ENCODE measurements around the gene STARD5. TPM values are rescaled to one million over a fixed set of nuclear protein-coding genes. Genes with fewer than 3 reads are reported as not detected.
"Not testable (repeated sequence)": the region's sequence is repeated elsewhere in the genome, so short reads cannot be mapped to it uniquely, and the experiment has no call there.

The STARD5 gene
- total RNA-seq, 2 experiments from 2014 or later, result 4.2 TPM

GRCh38 chr15:81333363-81333762, 9.4 kb upstream of the STARD5 start:
- Mint-ChIP-seq H3K9me3 (no peaks in the 10 kb centered on the region), H3K36me3 (ENCODE audit: low read depth) (no peaks in the 10 kb centered on the region), H3K27me3 (peaks cover 1% of the 10 kb centered on the region), H3K27ac (no peak overlapping the region), H3K4me1 (no peaks in the 10 kb centered on the region), H3K4me3 (no peak overlapping the region)
- POLR2A ChIA-PET, result no interaction called here
- CTCF ChIA-PET, result interaction anchor here (0.7 to 5.2 kb wide), 4 partner anchors 22 to 67 kb away, joined by 3 to 26 read pairs (median 4); no protein-coding TSS in a partner anchor
- no peak for DNase-seq

GRCh38 chr15:81332326-81332725, 8.4 kb upstream of the STARD5 start:
- Mint-ChIP-seq H3K9me3 (no peaks in the 10 kb centered on the region), H3K4me3 (no peak overlapping the region), H3K27me3 (peaks cover 1% of the 10 kb centered on the region), H3K4me1 (no peaks in the 10 kb centered on the region), H3K36me3 (ENCODE audit: low read depth) (no peaks in the 10 kb centered on the region), H3K27ac (no peak overlapping the region)
- ChIA-PET CTCF (interaction anchor here (0.6 to 1.0 kb wide), 2 partner anchors 57 to 349 kb away, joined by 4 to 6 read pairs; no protein-coding TSS in a partner anchor), POLR2A (interaction anchor here (1.0 kb wide), 1 partner anchor 57 kb away, joined by 3 read pairs; no protein-coding TSS in a partner anchor)
- DNase-seq, result no peak

- H3K4me1 Mint-ChIP-seq, result no peaks in the 10 kb centered on the region
- no peak overlapping the region for H3K27ac Mint-ChIP-seq
- POLR2A ChIA-PET, result interaction anchor here (1.0 kb wide), 1 partner anchor 56 kb away, joined by 3 read pairs; no protein-coding TSS in a partner anchor
- H3K9me3 Mint-ChIP-seq, result no peaks in the 10 kb centered on the region
- no peak overlapping the region for H3K4me3 Mint-ChIP-seq
- H3K36me3 Mint-ChIP-seq (ENCODE audit: low read depth), result no peaks in the 10 kb centered on the region
- CTCF ChIA-PET, result interaction anchor here (1.0 kb wide), 1 partner anchor 56 kb away, joined by 6 read pairs; no protein-coding TSS in a partner anchor
- no peak for DNase-seq
- H3K27me3 Mint-ChIP-seq, result no peaks in the 10 kb centered on the region
These were observed 7.7 kb upstream of the STARD5 start for GRCh38 chr15:81331600-81331999.

DNA sequence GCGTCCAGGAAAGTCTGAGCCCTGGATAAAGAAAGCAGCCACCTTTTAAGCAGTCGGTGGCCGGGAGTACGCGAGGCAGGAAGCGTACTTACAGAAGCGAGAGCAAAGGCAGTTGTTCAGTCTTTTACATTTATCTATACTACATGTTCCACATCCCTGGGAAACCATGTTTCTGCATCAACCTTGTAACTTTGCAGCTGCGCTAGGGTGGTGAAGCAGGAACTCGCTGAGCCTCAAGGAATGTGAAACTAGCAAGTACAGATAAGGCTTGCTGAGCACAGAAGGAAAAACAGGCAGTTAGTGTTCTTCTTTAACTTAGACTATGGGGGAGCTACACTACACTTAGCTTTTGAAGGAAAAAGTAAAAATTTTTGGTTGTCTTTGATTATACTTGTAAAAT, 7.2 kb upstream of the STARD5 start:
- POLR2A ChIA-PET; CTCF ChIA-PET; H3K4me3 Mint-ChIP-seq; H3K4me1 Mint-ChIP-seq; H3K9me3 Mint-ChIP-seq; H3K36me3 Mint-ChIP-seq (ENCODE audit: low read depth); H3K27ac Mint-ChIP-seq; H3K27me3 Mint-ChIP-seq; DNase-seq: not testable (repeated sequence)

- Mint-ChIP-seq H3K4me3 (no peak overlapping the region), H3K4me1 (no peaks in the 10 kb centered on the region), H3K9me3 (no peaks in the 10 kb centered on the region), H3K27me3 (no peaks in the 10 kb centered on the region), H3K27ac (no peak overlapping the region), H3K36me3 (ENCODE audit: low read depth) (no peaks in the 10 kb centered on the region)
- no peak for DNase-seq
- ChIA-PET POLR2A (no interaction called here), CTCF (no interaction called here)
These were observed 6.6 kb upstream of the STARD5 start for GRCh38 chr15:81330366-81331090.

DNA sequence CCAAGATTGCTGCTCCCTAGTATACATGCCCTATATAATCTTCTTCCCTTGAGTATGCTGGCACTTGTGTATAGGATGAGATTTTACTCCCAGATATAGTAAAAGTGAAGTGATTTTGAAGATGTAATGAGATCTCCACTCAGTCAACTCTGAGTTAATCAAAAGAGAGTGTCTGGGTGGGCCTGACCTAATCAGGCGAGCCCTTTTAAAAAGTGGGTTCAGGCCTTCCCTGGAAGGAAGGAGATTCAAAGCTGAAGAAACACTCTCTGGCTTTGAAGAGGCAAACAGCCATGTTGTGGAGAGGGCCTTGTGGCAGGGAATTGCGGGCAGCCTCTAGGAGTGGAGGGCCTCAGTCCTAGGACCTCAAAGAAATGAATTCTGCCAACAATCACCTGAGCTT, 5.5 kb upstream of the STARD5 start:
- H3K36me3 Mint-ChIP-seq (ENCODE audit: low read depth), result no peaks in the 10 kb centered on the region
- no peak overlapping the region for H3K4me3 Mint-ChIP-seq
- POLR2A ChIA-PET, result no interaction called here
- no peaks in the 10 kb centered on the region for H3K27me3 Mint-ChIP-seq
- H3K27ac Mint-ChIP-seq, result no peak overlapping the region
- no peaks in the 10 kb centered on the region for H3K9me3 Mint-ChIP-seq
- H3K4me1 Mint-ChIP-seq, result peaks cover 6% of the 10 kb centered on the region
- DNase-seq, result no peak
- CTCF ChIA-PET, result no interaction called here

GRCh38 chr15:81327516-81327915, 3.6 kb upstream of the STARD5 start:
- Mint-ChIP-seq H3K9me3 (no peaks in the 10 kb centered on the region), H3K27me3 (no peaks in the 10 kb centered on the region), H3K4me1 (peaks cover 19% of the 10 kb centered on the region), H3K4me3 (no peak overlapping the region), H3K27ac (no peak overlapping the region), H3K36me3 (ENCODE audit: low read depth) (no peaks in the 10 kb centered on the region)
- no peak for DNase-seq
- ChIA-PET POLR2A (interaction anchor here (0.9 kb wide), 1 partner anchor 11 kb away, joined by 3 read pairs; no protein-coding TSS in a partner anchor), CTCF (interaction anchor here (0.9 to 1.7 kb wide), 4 partner anchors 8 to 61 kb away, joined by 3 to 8 read pairs (median 4); no protein-coding TSS in a partner anchor)

DNA sequence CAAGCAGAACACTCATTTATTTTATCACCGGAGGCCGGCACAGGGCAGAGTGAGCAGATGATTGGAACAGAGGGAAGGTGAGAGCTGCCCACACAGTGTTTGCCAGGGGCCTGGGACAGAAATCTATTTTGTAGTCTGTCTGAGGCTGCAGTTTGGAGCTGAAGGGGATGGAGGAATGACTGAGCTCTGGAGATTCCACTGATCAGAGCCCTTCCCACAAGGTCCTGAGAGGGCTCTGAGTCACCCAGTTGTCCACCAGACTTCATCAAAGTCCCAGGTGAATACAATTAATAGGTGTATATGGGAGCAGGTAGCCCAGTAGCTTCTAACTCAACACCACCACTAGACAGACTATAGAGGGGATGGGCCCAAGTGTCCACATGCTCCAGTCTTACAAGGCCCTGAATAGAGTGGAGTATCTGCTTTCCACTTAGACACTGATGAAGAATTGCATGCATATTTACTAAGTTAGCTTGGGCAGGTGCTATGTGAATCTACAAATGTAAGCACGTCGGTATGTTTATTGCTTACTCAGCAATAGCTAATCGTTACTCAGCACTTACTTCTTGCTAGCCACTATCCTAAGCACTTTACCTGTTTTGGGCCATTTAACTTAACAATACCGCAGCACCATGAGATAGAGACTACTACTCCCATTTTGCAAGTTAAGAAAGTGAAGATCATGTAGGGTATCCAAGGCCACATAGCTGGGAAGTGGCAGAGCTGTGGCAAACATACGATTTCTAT, 2.7 kb upstream of the STARD5 start:
- Mint-ChIP-seq H3K36me3 (ENCODE audit: low read depth) (no peaks in the 10 kb centered on the region), H3K27ac (no peak overlapping the region), H3K9me3 (no peaks in the 10 kb centered on the region), H3K4me1 (peaks cover 26% of the 10 kb centered on the region), H3K4me3 (no peak overlapping the region), H3K27me3 (no peaks in the 10 kb centered on the region)
- DNase-seq, result no peak
- CTCF ChIA-PET, result interaction anchor here (0.9 to 2.0 kb wide), 5 partner anchors 9 to 61 kb away, joined by 3 to 8 read pairs (median 4); no protein-coding TSS in a partner anchor
- POLR2A ChIA-PET, result interaction anchor here (0.9 kb wide), 1 partner anchor 12 kb away, joined by 3 read pairs; no protein-coding TSS in a partner anchor

DNA sequence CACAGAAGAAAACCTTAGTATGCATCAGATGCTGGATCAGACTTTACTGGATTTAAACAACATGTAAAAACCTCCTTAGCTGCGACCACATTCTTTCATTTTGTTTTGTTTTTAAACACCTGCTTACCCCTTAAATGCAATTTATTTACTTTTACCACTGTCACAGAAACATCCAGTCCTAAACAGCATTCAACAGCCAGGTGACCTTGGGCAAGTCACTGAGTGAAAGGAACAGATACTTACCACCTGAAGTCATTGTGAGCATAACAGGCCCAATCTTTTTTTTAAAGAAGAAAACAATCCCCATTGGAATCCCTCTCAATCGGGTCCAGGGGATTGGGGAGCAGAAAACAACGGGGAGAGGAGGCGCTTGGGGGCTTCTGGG, 390 bp downstream of the STARD5 start:
- H3K36me3 Mint-ChIP-seq (ENCODE audit: low read depth), result peaks cover 12% of the 10 kb centered on the region
- H3K9me3 Mint-ChIP-seq, result no peaks in the 10 kb centered on the region
- no peaks in the 10 kb centered on the region for H3K27me3 Mint-ChIP-seq
- CTCF ChIA-PET, result interaction anchor here (0.8 to 2.1 kb wide), 9 partner anchors 16 to 168 kb away, joined by 3 to 14 read pairs (median 4); no protein-coding TSS in a partner anchor
- H3K4me3 Mint-ChIP-seq, result peak overlapping the region; percentile 85
- POLR2A ChIA-PET, result interaction anchor here (1.0 to 2.9 kb wide), 6 partner anchors 14 to 335 kb away, joined by 4 to 10 read pairs (median 6); no protein-coding TSS in a partner anchor
- H3K4me1 Mint-ChIP-seq, result peaks cover 26% of the 10 kb centered on the region
- peak overlapping the region; percentile 57 for H3K27ac Mint-ChIP-seq
- no peak for DNase-seq

- no peaks in the 10 kb centered on the region for H3K9me3 Mint-ChIP-seq
- H3K4me1 Mint-ChIP-seq, result peaks cover 26% of the 10 kb centered on the region
- POLR2A ChIA-PET, result interaction anchor here (1.0 to 2.9 kb wide), 3 partner anchors 11 to 30 kb away, joined by 3 to 10 read pairs (median 7); no protein-coding TSS in a partner anchor
- no peaks in the 10 kb centered on the region for H3K27me3 Mint-ChIP-seq
- no peak for DNase-seq
- peak overlapping the region; percentile 19 for H3K4me3 Mint-ChIP-seq
- H3K36me3 Mint-ChIP-seq (ENCODE audit: low read depth), result peaks cover 18% of the 10 kb centered on the region
- H3K27ac Mint-ChIP-seq, result no peak overlapping the region
- CTCF ChIA-PET, result interaction anchor here (1.1 to 2.1 kb wide), 2 partner anchors 20 to 167 kb away, joined by 3 to 8 read pairs; no protein-coding TSS in a partner anchor
These were observed 1.2 kb downstream of the STARD5 start for GRCh38 chr15:81322676-81323253.

DNA sequence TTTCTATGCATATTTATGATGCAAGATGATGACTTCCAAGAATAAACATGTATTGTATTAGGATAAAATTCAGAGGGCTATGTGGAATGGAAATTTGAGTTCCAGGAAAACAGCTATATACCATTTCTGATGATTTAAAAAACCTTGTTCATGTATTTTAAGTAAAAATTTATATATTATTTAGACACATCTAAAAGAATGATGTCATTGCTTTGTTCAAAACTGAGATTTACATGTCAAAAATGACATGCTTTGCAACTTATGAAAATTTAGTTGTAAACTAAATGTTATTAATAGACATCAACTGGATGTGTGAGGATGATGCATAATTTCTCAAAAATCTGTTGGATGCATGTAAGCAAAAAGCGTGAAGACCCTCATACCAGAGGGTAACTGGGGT, 2.3 kb downstream of the STARD5 start:
- Mint-ChIP-seq H3K4me1 (peaks cover 26% of the 10 kb centered on the region), H3K9me3 (no peaks in the 10 kb centered on the region), H3K27me3 (no peaks in the 10 kb centered on the region), H3K27ac (no peak overlapping the region), H3K36me3 (ENCODE audit: low read depth) (peaks cover 23% of the 10 kb centered on the region), H3K4me3 (no peak overlapping the region)
- ChIA-PET POLR2A (interaction anchor here (1.0 to 1.3 kb wide), 2 partner anchors 10 to 13 kb away, joined by 3 to 4 read pairs; no protein-coding TSS in a partner anchor), CTCF (no interaction called here)
- DNase-seq, result no peak

DNA sequence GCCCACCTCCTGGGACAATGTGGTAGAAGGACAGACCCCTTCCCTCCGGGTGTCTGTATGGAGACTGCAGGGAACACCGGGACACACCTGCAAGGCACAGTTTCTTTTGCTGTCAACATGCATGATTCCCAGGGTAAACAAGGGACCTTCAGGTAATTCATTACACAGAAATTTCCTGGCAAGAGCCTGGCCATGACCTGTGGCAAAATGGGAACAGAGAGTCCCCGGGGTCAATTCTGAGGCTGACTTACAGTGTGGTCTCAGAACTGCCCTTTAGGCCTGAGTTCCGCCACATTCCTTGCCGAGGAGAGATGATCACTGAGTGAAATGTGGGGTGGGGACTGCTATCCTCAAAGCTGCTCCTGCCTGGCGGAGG, 6.3 kb downstream of the STARD5 start:
- no peak overlapping the region for H3K27ac Mint-ChIP-seq
- CTCF ChIA-PET, result no interaction called here

DNA sequence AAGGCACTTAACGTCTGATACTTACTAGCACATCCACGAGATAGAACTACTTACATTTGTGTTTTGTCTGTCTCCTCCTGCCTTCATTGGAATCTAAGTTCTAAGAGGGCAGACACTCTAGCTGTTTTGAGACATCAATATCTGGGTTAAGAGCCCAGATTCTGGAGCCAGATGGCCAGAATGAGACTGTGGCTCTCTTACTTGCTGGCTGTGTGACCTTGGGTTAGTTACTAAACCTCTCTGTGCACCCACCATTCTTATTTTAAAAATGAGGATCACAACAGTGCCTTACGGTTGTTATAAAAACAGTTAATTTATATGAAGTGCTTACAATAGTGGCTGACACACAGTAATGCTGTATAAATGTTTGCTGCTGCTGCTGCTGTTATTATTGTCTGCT, 7.7 kb downstream of the STARD5 start:
- Mint-ChIP-seq H3K4me1 (peaks cover 14% of the 10 kb centered on the region), H3K27me3 (no peaks in the 10 kb centered on the region), H3K9me3 (no peaks in the 10 kb centered on the region), H3K4me3 (no peak overlapping the region), H3K27ac (peak overlapping the region; percentile 0), H3K36me3 (ENCODE audit: low read depth) (peaks cover 51% of the 10 kb centered on the region)
- no peak for DNase-seq
- ChIA-PET POLR2A (interaction anchor here (1.0 kb wide), 1 partner anchor 20 kb away, joined by 3 read pairs; no protein-coding TSS in a partner anchor), CTCF (no interaction called here)

More for the DNA sequence above, 6.3 kb downstream of the STARD5 start:
- Mint-ChIP-seq H3K4me1 (peaks cover 22% of the 10 kb centered on the region), H3K4me3 (no peak overlapping the region), H3K27me3 (no peaks in the 10 kb centered on the region), H3K9me3 (no peaks in the 10 kb centered on the region), H3K36me3 (ENCODE audit: low read depth) (peaks cover 39% of the 10 kb centered on the region)
- POLR2A ChIA-PET, result no interaction called here
- DNase-seq, result no peak
